ENCODE measurements around the gene ADGRL1.

GRCh38 chr19:14113762-14114414 lies 92.1 kb downstream of the ADGRL1 start:
- TF ChIP-seq, protein P1, sequence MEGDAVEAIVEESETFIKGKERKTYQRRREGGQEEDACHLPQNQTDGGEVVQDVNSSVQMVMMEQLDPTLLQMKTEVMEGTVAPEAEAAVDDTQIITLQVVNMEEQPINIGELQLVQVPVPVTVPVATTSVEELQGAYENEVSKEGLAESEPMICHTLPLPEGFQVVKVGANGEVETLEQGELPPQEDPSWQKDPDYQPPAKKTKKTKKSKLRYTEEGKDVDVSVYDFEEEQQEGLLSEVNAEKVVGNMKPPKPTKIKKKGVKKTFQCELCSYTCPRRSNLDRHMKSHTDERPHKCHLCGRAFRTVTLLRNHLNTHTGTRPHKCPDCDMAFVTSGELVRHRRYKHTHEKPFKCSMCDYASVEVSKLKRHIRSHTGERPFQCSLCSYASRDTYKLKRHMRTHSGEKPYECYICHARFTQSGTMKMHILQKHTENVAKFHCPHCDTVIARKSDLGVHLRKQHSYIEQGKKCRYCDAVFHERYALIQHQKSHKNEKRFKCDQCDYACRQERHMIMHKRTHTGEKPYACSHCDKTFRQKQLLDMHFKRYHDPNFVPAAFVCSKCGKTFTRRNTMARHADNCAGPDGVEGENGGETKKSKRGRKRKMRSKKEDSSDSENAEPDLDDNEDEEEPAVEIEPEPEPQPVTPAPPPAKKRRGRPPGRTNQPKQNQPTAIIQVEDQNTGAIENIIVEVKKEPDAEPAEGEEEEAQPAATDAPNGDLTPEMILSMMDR (IDR thresholded peaks at IDR 0.05): peak in 1 of 3 experiments; percentile 48
- TF ChIP-seq POLR2A (IDR thresholded peaks at IDR 0.05): no peak
